ENCODE results near the gene TP53I11. TPM values are rescaled to one million over a fixed set of nuclear protein-coding genes. Genes with fewer than 3 reads are reported as not detected.

TP53I11 gene
- total RNA-seq, 1 experiment from 2014 or later, result 94.2 TPM

DNA sequence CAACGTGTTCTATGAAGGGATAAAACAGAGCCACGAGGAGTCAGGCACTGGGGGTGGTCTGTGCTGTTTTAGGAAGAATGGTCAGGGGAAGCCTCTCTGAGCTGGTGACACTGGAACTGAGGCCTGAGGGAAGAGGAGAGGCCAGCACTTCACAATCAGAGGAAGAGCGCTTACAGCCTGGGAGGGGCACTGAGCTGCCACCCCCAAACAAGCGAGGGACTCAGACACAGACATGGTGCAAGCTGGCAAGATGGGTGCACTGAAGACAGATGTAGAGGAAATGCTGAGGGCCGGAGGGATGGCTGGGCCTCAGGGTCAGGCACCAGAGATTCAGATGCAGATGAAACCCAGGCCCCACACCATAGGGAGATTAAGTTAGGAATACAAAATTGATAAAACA, 40.0 kb upstream of the TP53I11 start:
- no peak overlapping the region for H3K23ac ChIP-seq (ENCODE audit: insufficient read length, low read depth, low read length)
- H3K27me3 Mint-ChIP-seq (ENCODE audit: low read depth), result peaks cover 13% of the 10 kb centered on the region
- DNase-seq, result peak; percentile 8

More for the DNA sequence above, 40.0 kb upstream of the TP53I11 start:
- Histone ChIP-seq H3T11ph (ENCODE audit: low read length) (no peak overlapping the region), H2BK5ac (ENCODE audit: insufficient read length, low read length) (no peak overlapping the region), H3K4ac (ENCODE audit: low read depth, low read length) (no peak overlapping the region), H2AFZ (ENCODE audit: low read length) (no peak overlapping the region), H2AK5ac (ENCODE audit: insufficient read length, low read length) (no peak overlapping the region), H4K20me1 (ENCODE audit: control insufficient read depth, insufficient read depth, insufficient read length) (no peaks in the 10 kb centered on the region), H3K4me1 (ENCODE audit: insufficient read depth, low read length) (no peaks in the 10 kb centered on the region), H2BK15ac (ENCODE audit: low read depth, low read length) (no peak overlapping the region), H3K9ac (ENCODE audit: extremely low read depth, insufficient read length, low read length) (no peak overlapping the region), H3K79me2 (ENCODE audit: insufficient read depth, low read length) (no peaks in the 10 kb centered on the region), H2BK20ac (ENCODE audit: low read depth, low read length, poor library complexity, severe bottlenecking) (no peak overlapping the region), H2BK120ac (ENCODE audit: low read depth, low read length, poor library complexity, severe bottlenecking) (no peak overlapping the region), H4K5ac (ENCODE audit: insufficient read length, low read depth, low read length) (no peak overlapping the region), H3K23me2 (ENCODE audit: insufficient read length, low read depth, low read length, poor library complexity, severe bottlenecking) (no peaks in the 10 kb centered on the region), H4K8ac (replicated peaks; ENCODE audit: insufficient read length, low read depth, low read length) (no peak overlapping the region), H3K79me1 (ENCODE audit: insufficient read depth, low read depth, low read length, poor library complexity, severe bottlenecking) (no peaks in the 10 kb centered on the region), H3K4me2 (ENCODE audit: insufficient read depth, insufficient read length, low read length) (no peak overlapping the region), H3K18ac (ENCODE audit: insufficient read length, low read depth, low read length) (no peak overlapping the region), H3K56ac (ENCODE audit: insufficient read length, low read depth, low read length) (no peak overlapping the region), H3K9me3 (ENCODE audit: control insufficient read depth, low read depth, low read length) (no peaks in the 10 kb centered on the region), H2BK12ac (ENCODE audit: insufficient read length, low read depth, low read length) (no peak overlapping the region), H3K27ac (ENCODE audit: insufficient read length, low read depth, low read length) (no peak overlapping the region), H3K14ac (ENCODE audit: insufficient read depth, low read length) (no peak overlapping the region), H4K91ac (ENCODE audit: insufficient read length, low read depth, low read length) (no peak overlapping the region), H3K27me3 (ENCODE audit: insufficient read depth, low read length) (no peaks in the 10 kb centered on the region)
- H3K4me1 Mint-ChIP-seq, result peaks cover 33 to 43% of the 10 kb centered on the region in 2 experiments
- H3K27ac Mint-ChIP-seq, result peak overlapping the region in 1 of 3 experiments; percentile 4; a peak in 1 of 7 replicates
- H3K9me3 Mint-ChIP-seq, result no peaks in the 10 kb centered on the region
- TF ChIP-seq, protein P1, sequence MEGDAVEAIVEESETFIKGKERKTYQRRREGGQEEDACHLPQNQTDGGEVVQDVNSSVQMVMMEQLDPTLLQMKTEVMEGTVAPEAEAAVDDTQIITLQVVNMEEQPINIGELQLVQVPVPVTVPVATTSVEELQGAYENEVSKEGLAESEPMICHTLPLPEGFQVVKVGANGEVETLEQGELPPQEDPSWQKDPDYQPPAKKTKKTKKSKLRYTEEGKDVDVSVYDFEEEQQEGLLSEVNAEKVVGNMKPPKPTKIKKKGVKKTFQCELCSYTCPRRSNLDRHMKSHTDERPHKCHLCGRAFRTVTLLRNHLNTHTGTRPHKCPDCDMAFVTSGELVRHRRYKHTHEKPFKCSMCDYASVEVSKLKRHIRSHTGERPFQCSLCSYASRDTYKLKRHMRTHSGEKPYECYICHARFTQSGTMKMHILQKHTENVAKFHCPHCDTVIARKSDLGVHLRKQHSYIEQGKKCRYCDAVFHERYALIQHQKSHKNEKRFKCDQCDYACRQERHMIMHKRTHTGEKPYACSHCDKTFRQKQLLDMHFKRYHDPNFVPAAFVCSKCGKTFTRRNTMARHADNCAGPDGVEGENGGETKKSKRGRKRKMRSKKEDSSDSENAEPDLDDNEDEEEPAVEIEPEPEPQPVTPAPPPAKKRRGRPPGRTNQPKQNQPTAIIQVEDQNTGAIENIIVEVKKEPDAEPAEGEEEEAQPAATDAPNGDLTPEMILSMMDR (conservative IDR thresholded peaks at IDR 0.05), result no peak
- H3K36me3 Mint-ChIP-seq (ENCODE audit: insufficient read depth in 1 of 3, low read depth in 3 of 3), result no peaks in the 10 kb centered on the region
- no peak overlapping the region for H3K4me3 Mint-ChIP-seq
- WGBS (ENCODE audit: extremely low coverage, insufficient read length, low lambda C conversion rate), result no CpG with 5 or more reads among the region's 5 CpGs
